HepG2 (cell line): Measurements from ENCODE around the gene KIF15. TPM values are rescaled to one million over a fixed set of nuclear protein-coding genes. Genes with fewer than 3 reads are reported as not detected.

ENCODE experiments used
- ATAC-seq: fragments of 200-7000 bp; cut with Tn5 transposase; 3 replicates; pipeline ENCODE4 v1.9.1; 2020; ENCODE audit warnings: mild to moderate bottlenecking, moderate library complexity
- BruUV-seq: library from RNA; stranded (reverse); fragments of 400-500 nt; replicated peaks from 2 replicates; lab custom pipeline; 2021; lab: Mats Ljungman, UMichigan
- CTCF ChIA-PET: fragments of 300-600 bp; formaldehyde crosslinking; extraction: SDS; loops from one replicate; lab custom pipeline; 2021; ENCODE audit warnings: low total read pairs, inconsistent platforms, low intra/inter-chr PET ratio; lab: Yijun Ruan, JAX
- POLR2A ChIA-PET: fragments of 350-600 bp; sonication (Branson Sonifier 250); formaldehyde crosslinking; loops from one replicate; lab custom pipeline; 2020; ENCODE audit warnings: antibody characterized with exemption, inconsistent platforms; lab: Yijun Ruan, JAX
- DNase-seq: peaks from one replicate; pipeline ENCODE4 v3.0.0-alpha.2; 2015; ENCODE audit warnings: low spot score
- FAIRE-seq: peaks from 3 replicates; lab custom pipeline; 2011; peaks lifted over from hg19 to GRCh38; lab: Jason Lieb, UNC
- H2AFZ ChIP-seq: one replicate; pipeline ENCODE4 v1.6.1; 2011; ENCODE audit warnings: low read length, inconsistent platforms
- H3K27ac ChIP-seq: fragments of 300-600 bp; 3 replicates; pipeline ENCODE4 v1.8.0; 2011; ENCODE audit warnings: mixed run types, mild to moderate bottlenecking, mixed read lengths, low read length, inconsistent platforms; ENCODE audit not compliant: insufficient read depth; ENCODE audit errors: extremely low read length
- H3K27me3 ChIP-seq, 2 experiments: fragments of 200-600 bp in 1 of 2; 2 replicates in 1 of 2; 3 replicates in 1 of 2; pipeline versions ENCODE4 v1.6.0 to v1.8.0; 2011; ENCODE audit warnings: low read length in 2 of 2, mild to moderate bottlenecking in 2 of 2, moderate library complexity in 2 of 2, inconsistent platforms in 1 of 2; ENCODE audit not compliant: insufficient read depth in 2 of 2, control insufficient read depth in 1 of 2
- H3K36me3 ChIP-seq, 2 experiments: fragments of 200-600 bp in 1 of 2; replicated peaks in 1 of 2; 2 replicates in 1 of 2; 3 replicates in 1 of 2; pipeline versions ENCODE4 v1.5.1 to v1.8.0; 2011; ENCODE audit warnings: low read length in 2 of 2, inconsistent platforms in 1 of 2; ENCODE audit not compliant: insufficient read depth in 2 of 2, control insufficient read depth in 1 of 2
- H3K4me1 ChIP-seq: 2 replicates; pipeline ENCODE4 v1.5.1; 2012; ENCODE audit warnings: low read length, inconsistent platforms; ENCODE audit not compliant: insufficient read depth
- H3K4me2 ChIP-seq: 2 replicates; pipeline ENCODE4 v1.6.0; 2011; ENCODE audit warnings: low read depth, low read length, inconsistent platforms
- H3K4me3 ChIP-seq, 3 experiments: fragments of 200-600 bp in 1 of 3; sonication (generic), shearing (Covaris generic) in 1 of 3; replicated peaks in 1 of 3; 2 replicates each; pipeline ENCODE4 v1.5.1; 2011 to 2016; ENCODE audit warnings: low read length in 3 of 3, inconsistent platforms in 2 of 3, low read depth in 2 of 3, mild to moderate bottlenecking in 2 of 3, control low read depth in 1 of 3, mixed read lengths in 1 of 3; ENCODE audit not compliant: insufficient read depth in 1 of 3
- H3K79me2 ChIP-seq: one replicate; pipeline ENCODE4 v1.6.1; 2011; ENCODE audit warnings: low read length, inconsistent platforms; ENCODE audit not compliant: insufficient read depth
- H3K9ac ChIP-seq: 2 replicates; pipeline ENCODE4 v1.6.0; 2011; ENCODE audit warnings: mild to moderate bottlenecking, low read depth, low read length, inconsistent platforms; ENCODE audit not compliant: insufficient read depth
- H3K9me3 ChIP-seq: 2 replicates; pipeline ENCODE4 v1.5.1; 2012; ENCODE audit warnings: mild to moderate bottlenecking, low read length
- H4K20me1 ChIP-seq: 2 replicates; pipeline ENCODE4 v1.6.0; 2011; ENCODE audit warnings: inconsistent platforms, mild to moderate bottlenecking, low read length, moderate library complexity; ENCODE audit not compliant: insufficient read depth
- LRRFIP1 ChIP-seq: sonication (generic); formaldehyde crosslinking; conservative IDR thresholded peaks from 2 replicates; pipeline ENCODE4 v1.4.0; 2020; ENCODE audit warnings: missing genetic modification reagents
- SALL1 ChIP-seq: sonication (generic); formaldehyde crosslinking; IDR thresholded peaks from 2 replicates; pipeline ENCODE4 v1.8.0; 2022; ENCODE audit warnings: mild to moderate bottlenecking, missing genetic modification reagents
- SMAD9 ChIP-seq: sonication (generic); formaldehyde crosslinking; IDR thresholded peaks from 2 replicates; pipeline ENCODE4 v1.5.1; 2020; ENCODE audit warnings: mild to moderate bottlenecking, missing genetic modification reagents
- ZKSCAN1 ChIP-seq: fragments of 150-350 bp; IDR thresholded peaks from 2 replicates; pipeline ENCODE4 v1.6.1; 2014; ENCODE audit warnings: low read length
- ZKSCAN5 ChIP-seq: sonication (generic); formaldehyde crosslinking; IDR thresholded peaks from 2 replicates; pipeline ENCODE4 v1.5.1; 2020; ENCODE audit warnings: mild to moderate bottlenecking, missing genetic modification reagents
- ZNF883 ChIP-seq: sonication (generic); formaldehyde crosslinking; IDR thresholded peaks from 2 replicates; pipeline ENCODE4 v1.5.1; 2020; ENCODE audit warnings: mild to moderate bottlenecking, missing genetic modification reagents; ENCODE audit errors: not compliant biosample characterization
- WGBS: methylation state at CpG from one replicate; pipeline ENCODE4 v1.1.6; 2017; ENCODE audit warnings: low lambda C conversion rate; 5-methylcytosine and 5-hydroxymethylcytosine counted together
- in situ Hi-C: cut with HindIII; loops from 2 replicates; pipeline ENCODE4 v1.10.0; 2017; ENCODE audit warnings: low pct_unique_long_range_greater_than_20kb; ENCODE audit not compliant: extremely low pct_ligation_motif_present
- intact Hi-C: fragments of 100-400 bp; cut with micrococcal nuclease; formaldehyde crosslinking; loops from one replicate; pipeline ENCODE4 v1.10.0; 2022; ENCODE audit not compliant: unreplicated experiment
- polyA plus RNA-seq, 8 experiments: library from polyadenylated mRNA; depleted of rRNA in 3 of 8; stranded (reverse) in 7 of 8; unstranded in 1 of 8; fragments of >200 nt; fragmentation: Illumina TruSeq in 4 of 8; extraction: Trizol in 4 of 8; gene quantifications; 2 replicates each; pipeline versions ENCODE4 v1.2.1 to v1.2.3, GENCODE V29; 2011 to 2016; ENCODE audit warnings: low read depth in 4 of 8, missing spikeins in 1 of 8, mixed read lengths in 1 of 8; ENCODE audit not compliant: insufficient read depth in 1 of 8
- total RNA-seq, 5 experiments: library from RNA; depleted of rRNA; stranded (reverse); fragments of >200 nt; fragmentation: Illumina TruSeq; extraction: Trizol; gene quantifications; 2 replicates each; pipeline ENCODE4 v1.2.3, GENCODE V29; 2016; ENCODE audit warnings: low read depth in 1 of 5
- TF ChIP-seq, protein P1 (sequence below): sonication (generic); formaldehyde crosslinking; IDR thresholded peaks from 2 replicates; pipeline ENCODE4 v1.4.0; 2020; ENCODE audit warnings: low read depth, missing genetic modification reagents
- TF ChIP-seq, protein P2 (sequence below): sonication (generic); formaldehyde crosslinking; conservative IDR thresholded peaks from 2 replicates; pipeline ENCODE4 v1.4.0; 2020; ENCODE audit warnings: mild to moderate bottlenecking, missing genetic modification reagents, moderate library complexity

KIF15 gene
- total and polyA plus RNA-seq, 2 of the 13 experiments (the other 11 are each of a cell fraction or from before 2014, with no cell fraction given), result 4.8 to 33.8 TPM

DNA sequence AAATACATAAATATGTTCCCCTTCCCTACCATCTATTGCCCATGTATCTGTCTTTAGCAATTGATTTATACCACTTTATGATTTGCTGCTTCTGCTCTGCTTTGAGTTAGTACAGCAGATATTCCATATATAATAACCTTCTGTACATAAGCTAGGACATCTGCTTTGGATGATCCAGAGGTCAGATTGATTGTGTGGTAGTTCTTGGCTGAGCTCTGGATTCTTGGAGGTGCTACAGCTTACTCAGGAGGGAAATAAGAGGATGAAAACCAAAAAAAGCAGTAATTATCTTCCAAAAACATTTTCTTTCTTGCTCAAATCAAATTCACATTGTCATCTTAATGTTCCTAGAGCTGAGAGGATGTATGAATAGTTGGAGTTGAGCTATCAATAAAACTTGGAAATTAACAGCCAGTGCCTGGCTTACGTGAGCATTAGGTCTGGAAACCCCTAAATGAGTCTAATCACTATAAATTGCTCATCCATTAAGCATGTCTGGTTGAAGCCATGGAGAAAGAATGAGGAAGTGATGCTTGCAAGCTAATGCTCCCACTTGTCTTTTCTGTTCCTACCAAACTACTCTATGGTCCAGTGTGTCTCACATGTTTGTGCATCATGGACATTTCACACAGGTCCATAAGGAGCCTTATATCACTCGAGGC, 63.8 kb downstream of the KIF15 start:
- Histone ChIP-seq H2AFZ (no peak overlapping the region), H4K20me1 (no peaks in the 10 kb centered on the region), H3K27ac (no peak overlapping the region), H3K9me3 (no peaks in the 10 kb centered on the region), H3K36me3 (peaks cover 1 to 20% of the 10 kb centered on the region in 2 experiments), H3K4me3 (no peak overlapping the region), H3K9ac (no peak overlapping the region), H3K27me3 (no peaks in the 10 kb centered on the region), H3K4me2 (no peak overlapping the region), H3K79me2 (no peaks in the 10 kb centered on the region), H3K4me1 (no peaks in the 10 kb centered on the region)
- POLR2A ChIA-PET, result no interaction called here
- TF ChIP-seq ZKSCAN1 (no peak), ZNF883 (CRISPR knock-in tag) (no peak), LRRFIP1 (CRISPR knock-in tag) (no peak), SMAD9 (CRISPR knock-in tag) (no peak), ZKSCAN5 (CRISPR knock-in tag) (no peak), SALL1 (CRISPR knock-in tag) (no peak)
- TF ChIP-seq, protein P1, sequence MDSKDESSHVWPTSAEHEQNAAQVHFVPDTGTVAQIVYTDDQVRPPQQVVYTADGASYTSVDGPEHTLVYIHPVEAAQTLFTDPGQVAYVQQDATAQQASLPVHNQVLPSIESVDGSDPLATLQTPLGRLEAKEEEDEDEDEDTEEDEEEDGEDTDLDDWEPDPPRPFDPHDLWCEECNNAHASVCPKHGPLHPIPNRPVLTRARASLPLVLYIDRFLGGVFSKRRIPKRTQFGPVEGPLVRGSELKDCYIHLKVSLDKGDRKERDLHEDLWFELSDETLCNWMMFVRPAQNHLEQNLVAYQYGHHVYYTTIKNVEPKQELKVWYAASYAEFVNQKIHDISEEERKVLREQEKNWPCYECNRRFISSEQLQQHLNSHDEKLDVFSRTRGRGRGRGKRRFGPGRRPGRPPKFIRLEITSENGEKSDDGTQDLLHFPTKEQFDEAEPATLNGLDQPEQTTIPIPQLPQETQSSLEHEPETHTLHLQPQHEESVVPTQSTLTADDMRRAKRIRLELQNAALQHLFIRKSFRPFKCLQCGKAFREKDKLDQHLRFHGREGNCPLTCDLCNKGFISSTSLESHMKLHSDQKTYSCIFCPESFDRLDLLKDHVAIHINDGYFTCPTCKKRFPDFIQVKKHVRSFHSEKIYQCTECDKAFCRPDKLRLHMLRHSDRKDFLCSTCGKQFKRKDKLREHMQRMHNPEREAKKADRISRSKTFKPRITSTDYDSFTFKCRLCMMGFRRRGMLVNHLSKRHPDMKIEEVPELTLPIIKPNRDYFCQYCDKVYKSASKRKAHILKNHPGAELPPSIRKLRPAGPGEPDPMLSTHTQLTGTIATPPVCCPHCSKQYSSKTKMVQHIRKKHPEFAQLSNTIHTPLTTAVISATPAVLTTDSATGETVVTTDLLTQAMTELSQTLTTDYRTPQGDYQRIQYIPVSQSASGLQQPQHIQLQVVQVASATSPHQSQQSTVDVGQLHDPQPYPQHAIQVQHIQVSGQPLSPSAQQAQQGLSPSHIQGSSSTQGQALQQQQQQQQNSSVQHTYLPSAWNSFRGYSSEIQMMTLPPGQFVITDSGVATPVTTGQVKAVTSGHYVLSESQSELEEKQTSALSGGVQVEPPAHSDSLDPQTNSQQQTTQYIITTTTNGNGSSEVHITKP (CRISPR knock-in tag), result no peak
- TF ChIP-seq, protein P2, sequence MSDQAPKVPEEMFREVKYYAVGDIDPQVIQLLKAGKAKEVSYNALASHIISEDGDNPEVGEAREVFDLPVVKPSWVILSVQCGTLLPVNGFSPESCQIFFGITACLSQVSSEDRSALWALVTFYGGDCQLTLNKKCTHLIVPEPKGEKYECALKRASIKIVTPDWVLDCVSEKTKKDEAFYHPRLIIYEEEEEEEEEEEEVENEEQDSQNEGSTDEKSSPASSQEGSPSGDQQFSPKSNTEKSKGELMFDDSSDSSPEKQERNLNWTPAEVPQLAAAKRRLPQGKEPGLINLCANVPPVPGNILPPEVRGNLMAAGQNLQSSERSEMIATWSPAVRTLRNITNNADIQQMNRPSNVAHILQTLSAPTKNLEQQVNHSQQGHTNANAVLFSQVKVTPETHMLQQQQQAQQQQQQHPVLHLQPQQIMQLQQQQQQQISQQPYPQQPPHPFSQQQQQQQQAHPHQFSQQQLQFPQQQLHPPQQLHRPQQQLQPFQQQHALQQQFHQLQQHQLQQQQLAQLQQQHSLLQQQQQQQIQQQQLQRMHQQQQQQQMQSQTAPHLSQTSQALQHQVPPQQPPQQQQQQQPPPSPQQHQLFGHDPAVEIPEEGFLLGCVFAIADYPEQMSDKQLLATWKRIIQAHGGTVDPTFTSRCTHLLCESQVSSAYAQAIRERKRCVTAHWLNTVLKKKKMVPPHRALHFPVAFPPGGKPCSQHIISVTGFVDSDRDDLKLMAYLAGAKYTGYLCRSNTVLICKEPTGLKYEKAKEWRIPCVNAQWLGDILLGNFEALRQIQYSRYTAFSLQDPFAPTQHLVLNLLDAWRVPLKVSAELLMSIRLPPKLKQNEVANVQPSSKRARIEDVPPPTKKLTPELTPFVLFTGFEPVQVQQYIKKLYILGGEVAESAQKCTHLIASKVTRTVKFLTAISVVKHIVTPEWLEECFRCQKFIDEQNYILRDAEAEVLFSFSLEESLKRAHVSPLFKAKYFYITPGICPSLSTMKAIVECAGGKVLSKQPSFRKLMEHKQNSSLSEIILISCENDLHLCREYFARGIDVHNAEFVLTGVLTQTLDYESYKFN (CRISPR knock-in tag), result no peak
- DNase-seq (no peak), ATAC-seq (no peak), FAIRE-seq (no peak)
- intact Hi-C loops (no loop called here), in situ Hi-C loops (no loop called here)
- BruUV-seq, result no TSS peak
- 95% methylated on average over 2 of the region's 2 CpGs for WGBS
- CTCF ChIA-PET, result no interaction called here
